NCI-H2081 (cell line): ENCODE results near the gene NMRK2.

Experiments
- DNase-seq, 2 experiments: peaks; one replicate each; lab custom pipeline; 2025; lab: John Stamatoyannopoulos, UW

NMRK2 gene

GRCh38 chr19:3981736-3982681, 49.1 kb downstream of the NMRK2 start:
- DNase-seq, result no peak

DNA sequence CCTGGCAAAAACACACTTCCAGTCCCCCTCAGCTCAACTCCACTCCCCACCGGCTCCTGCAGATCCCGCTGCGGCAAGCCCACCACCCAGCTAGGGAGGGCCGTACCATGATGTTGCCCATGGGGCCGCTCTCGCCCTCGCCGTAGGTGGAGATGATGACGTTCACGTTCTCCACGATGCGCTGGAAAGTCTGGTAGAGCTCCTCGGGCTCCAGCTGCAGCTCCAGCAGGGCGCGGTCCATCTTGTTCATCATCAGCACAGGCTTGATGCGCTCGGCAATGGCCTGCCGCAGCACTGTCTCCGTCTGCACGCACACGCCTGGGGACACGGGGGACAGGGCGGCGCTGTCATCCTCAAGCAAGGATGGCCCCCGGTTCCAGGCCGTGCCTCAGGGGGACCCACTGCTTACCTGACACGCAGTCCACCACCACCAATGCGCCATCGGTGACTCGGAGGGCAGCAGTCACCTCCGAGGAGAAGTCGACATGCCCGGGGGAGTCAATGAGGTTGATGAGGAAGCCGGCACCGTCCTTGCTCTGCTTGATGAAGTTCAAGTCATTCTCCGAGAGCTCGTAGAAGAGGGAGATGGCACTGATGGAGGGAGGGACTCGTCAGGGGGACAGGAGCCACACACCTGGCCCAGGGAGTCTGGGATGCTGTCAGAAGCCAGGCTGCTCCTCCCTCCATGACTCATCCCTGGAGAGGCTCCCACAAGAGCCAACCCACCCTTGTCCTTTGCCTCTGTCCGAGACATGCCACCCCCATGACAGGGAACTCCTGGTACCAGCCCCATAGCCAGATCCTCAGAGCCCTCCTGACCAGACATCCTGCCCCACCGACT, 50.1 kb downstream of the NMRK2 start:
- no peak for DNase-seq

DNA sequence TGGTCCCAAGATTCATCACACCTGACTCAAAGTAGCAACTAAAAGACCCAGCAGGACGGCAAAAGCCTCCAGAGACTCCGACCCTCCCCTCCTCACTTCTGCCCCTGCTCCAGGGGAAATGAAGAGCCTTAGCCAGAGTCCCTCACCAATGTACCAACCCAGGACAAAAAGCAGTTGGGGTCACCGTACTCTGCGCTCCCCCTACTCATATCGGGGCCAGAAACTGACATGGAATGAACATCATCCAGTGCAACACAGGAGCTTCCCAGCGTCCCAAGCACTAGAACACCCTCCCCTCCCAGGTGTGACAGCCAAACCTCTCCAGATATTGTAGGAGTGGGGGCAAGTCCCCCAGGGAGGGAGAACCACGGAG, 50.7 kb downstream of the NMRK2 start:
- no peak for DNase-seq

GRCh38 chr19:3983936-3984583, 51.2 kb downstream of the NMRK2 start:
- peak; percentile 25 to 43 for DNase-seq

DNA sequence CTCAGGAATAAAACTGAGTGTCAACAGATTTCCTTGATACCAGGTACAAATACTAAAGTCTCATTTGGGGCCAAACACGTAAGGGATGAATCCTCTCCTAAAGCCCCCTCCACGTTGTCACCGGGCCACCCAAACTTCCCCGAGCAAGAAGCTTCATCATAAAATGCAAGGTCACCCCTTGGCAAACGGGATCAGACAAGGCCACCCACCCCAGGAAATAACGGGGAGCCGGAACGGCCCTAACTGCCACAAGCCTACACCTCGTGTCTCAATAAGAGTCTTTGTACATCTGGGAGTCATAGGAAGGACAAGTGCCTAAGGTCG, 51.7 kb downstream of the NMRK2 start:
- DNase-seq, result no peak

GRCh38 chr19:3984908-3985642, 52.2 kb downstream of the NMRK2 start, which contains the start of gene EEF2:
TSS of gene EEF2 (minus strand) at chr19:3985463. CDS start at chr19:3985380, 83 bp downstream.
- DNase-seq, result peak; percentile 86 to 90

DNA sequence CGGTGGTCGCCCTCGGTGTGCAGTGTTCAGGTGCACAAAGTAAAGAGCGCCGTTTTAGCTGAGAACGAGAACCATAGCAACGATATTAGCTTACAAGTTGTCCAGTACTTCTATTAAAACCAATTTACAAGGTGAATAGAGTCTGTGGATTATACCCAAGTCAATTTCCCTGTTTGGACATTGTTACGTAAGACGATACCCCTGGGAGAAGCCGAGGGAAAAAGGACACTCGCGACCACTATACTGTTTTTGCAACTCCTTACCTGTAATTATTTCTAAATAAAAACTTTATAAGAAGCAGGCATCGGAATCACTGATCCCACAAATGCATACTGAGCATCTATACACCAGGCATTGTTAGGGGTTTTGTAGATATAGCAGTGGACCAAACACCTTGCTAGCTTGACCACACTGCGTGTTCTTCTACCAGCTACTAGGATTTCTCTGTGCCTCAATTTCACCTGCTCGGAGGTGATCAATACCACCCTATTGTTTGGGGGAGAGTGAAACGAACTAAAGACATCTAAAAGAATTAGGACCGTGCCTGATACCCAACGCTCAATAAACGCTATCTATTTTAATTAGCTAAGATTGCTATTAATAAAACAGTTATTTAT, 52.9 kb downstream of the NMRK2 start:
- no peak for DNase-seq

- peak; percentile 81 to 83 for DNase-seq
Measured at GRCh38 chr19:3986260-3987041, 53.6 kb downstream of the NMRK2 start.

DNA sequence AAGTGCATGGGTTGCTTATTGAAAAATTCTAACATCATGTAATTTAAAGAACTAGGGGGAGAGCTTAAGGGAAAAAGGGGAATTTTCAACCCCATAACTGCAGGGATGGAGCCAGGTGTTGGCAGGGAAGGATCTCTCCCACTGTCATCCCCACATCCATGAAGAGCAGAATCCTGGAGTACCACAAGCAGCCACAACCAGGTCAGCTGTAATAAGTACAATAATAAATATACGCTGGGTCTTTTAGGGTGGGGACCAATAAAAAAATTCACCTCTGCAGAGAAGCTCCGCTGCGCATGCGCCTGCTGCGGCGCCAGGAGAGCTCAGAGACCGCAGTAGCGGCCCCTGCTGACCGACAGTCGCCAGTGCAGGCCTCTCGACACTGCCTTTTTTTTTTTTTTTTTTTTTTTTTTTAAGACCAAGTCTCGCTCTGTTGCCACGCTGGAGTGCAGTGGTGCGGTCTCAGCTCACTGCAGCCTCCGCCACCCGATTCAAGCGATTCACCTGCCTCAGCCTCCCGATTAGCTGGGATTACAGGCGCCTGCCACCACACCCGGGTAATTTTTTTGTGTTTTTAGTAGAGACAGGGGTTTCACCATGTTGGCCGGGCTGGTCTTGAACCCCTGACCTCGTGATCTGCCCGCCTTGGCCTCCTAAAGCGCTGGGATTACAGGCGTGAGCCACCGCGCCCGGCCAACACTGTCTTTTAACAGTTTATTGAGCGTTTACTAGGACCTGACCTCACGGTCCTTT, 54.9 kb downstream of the NMRK2 start:
- peak; percentile 84 to 85 for DNase-seq

- no peak for DNase-seq
Measured at GRCh38 chr19:3990815-3991117, 57.9 kb downstream of the NMRK2 start.
